Epidermal melanocyte (primary cell): ENCODE results near the gene AZU1.
A peak's percentile ranks its signal among the peaks of the same experiment; 100 is the strongest.
"Not testable (repeated sequence)": the region's sequence is repeated elsewhere in the genome, so short reads cannot be mapped to it uniquely, and the experiment has no call there.

Source experiments
- DNase-seq: peaks from one replicate; pipeline ENCODE4 v3.0.0; 2011; ENCODE audit warnings: low spot score; ENCODE audit not compliant: insufficient read length

AZU1 gene

DNA sequence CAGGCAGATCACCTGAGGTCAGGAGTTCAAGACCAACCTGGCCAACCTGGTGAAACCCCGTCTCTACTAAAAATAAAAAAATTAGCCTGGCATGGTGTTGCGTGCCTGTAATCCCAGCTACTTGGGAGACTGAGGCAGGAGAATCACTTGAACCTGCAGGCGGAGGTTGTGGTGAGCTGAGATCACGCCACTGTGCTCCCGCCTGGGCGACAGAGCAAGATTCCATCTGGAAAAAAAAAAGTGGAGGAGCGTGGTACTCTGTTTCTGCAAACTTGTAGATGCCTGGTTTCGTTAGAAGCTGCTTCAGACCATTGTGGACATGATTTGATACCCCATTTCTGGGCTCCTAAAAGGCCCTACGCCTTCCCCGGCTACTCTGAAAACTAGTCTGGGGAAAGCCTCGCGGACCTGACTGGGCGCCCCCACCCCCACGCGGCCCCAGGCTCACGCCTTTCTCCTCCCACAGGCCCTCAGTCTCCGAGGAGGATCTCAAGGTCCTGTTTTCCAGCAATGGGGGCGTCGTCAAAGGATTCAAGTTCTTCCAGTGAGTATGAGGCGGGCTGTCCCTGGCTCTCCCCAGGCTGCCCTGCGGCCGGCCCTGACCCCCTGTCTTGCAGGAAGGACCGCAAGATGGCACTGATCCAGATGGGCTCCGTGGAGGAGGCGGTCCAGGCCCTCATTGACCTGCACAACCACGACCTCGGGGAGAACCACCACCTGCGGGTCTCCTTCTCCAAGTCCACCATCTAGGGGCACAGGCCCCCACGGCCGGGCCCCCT lies 17.4 kb upstream of the AZU1 start:
- DNase-seq = peak; percentile 21

GRCh38 chr19:810883-811489 lies 16.7 kb upstream of the AZU1 start:
- DNase-seq = peak; percentile 16

DNA sequence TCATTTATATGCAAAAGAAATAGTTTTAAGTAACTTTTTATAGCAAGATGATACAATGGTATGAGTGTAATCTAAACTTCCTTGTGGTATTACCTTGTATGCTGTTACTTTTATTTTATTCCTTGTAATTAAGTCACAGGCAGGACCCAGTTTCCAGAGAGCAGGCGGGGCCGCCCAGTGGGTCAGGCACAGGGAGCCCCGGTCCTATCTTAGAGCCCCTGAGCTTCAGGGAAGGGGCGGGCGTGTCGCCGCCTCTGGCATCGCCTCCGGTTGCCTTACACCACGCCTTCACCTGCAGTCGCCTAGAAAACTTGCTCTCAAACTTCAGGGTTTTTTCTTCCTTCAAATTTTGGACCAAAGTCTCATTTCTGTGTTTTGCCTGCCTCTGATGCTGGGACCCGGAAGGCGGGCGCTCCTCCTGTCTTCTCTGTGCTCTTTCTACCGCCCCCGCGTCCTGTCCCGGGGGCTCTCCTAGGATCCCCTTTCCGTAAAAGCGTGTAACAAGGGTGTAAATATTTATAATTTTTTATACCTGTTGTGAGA lies 16.1 kb upstream of the AZU1 start:
- DNase-seq = peak; percentile 22

DNA sequence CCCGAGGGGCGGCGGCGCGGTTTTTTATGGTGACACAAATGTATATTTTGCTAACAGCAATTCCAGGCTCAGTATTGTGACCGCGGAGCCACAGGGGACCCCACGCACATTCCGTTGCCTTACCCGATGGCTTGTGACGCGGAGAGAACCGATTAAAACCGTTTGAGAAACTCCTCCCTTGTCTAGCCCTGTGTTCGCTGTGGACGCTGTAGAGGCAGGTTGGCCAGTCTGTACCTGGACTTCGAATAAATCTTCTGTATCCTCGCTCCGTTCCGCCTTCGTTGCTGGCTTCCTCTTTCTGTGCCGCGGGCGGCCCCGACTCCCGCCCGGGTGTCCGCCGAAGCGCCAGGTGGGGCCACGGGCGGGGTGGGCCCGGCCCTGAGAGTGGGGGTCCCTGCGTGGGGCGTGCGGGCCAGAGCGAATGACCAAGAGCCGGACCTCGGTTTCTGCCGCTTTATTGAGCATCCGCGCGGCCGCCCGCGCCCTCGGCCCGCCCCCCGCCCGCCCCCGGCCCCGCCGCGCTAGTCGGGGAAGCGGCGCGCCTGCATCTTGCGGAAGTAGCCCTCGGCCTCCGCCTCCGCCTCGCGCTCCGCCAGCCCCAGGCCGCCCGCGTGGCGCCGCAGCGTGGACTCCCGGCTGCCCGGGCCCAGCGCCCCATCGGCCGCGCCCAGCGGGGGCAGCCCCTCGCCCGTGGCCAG lies 15.4 kb upstream of the AZU1 start:
- DNase-seq = no peak

GRCh38 chr19:812747-813218 lies 14.9 kb upstream of the AZU1 start:
- DNase-seq = no peak

DNA sequence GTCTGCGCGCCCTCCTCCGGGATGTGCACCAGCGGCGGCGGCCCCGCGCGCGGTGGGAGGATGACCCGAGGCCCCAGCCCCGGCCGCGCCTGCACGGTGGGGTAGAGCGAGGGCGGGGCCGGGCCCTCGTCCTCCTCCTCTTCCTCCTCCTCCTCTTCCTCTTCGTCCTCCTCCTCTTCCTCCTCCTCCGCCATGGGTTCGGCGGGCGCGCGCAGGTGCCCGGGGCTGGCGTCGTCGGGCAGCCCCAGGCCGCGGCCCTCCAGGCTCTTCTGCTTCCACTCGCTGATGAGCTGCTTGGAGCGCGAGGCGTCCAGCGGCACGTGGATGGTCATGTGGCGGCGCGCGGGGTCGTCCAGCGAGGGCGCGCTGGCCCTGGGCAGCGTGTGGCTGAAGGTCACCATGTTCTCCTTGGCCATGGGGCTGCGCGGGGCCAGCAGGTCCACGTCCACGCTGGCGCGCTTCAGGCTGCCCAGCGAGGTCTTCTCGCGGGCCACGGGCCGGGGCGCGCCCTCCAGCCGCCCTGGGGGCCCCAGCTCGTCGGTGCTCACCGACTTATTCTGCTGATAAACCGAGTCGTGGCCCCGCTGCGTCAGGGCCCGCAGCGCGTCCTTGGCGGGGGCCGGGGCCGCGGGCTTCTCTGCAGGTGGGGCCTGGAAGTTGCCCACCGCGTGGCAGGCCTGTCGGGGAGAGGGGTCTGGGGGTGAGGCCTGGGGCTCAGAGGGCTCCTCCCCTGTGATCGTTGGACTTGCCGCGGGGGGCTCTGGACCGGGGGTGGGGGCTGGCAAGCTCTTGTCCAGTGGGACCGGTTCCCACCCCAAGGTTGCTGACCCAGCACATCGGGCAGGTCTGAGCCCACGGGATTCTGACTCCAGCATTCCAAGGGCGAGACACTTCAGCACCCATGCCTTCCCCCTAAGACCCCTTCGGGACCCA lies 14.2 kb upstream of the AZU1 start:
- DNase-seq = peak; percentile 23

GRCh38 chr19:814152-815078 lies 13.2 kb upstream of the AZU1 start:
- peak; percentile 17 for DNase-seq

- no peak for DNase-seq
Observed at GRCh38 chr19:815079-815774, 12.4 kb upstream of the AZU1 start.

DNA sequence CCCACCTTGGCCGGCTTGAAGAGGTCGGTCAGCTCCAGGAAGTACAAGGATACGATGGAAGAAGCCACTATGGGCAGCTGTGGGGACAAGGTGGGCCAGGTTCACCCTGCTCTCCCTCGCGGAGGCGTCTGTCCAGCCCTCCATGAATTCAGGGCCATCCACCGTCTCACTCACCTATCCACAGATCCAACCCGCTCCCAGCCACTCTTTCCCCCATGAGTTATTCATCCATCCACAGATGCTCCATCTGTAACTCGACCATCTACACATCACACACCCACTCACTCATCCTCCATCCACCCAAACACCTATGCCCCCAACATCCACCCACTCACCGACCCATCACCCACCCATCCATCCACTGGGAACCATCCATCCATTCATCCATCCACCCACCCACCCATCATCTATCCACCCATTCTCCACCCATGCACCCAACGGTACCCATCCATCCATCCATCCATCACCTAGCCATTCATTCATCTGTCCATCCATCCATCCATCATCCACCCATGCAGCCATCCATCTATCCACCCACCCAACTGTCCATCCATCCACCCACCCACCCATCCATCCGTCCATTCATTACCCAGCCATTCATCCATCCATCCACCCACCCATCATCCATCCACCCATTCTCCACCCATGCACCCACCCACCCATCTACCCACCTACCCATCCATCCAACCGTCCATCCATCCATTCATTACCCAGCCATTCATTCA lies 11.7 kb upstream of the AZU1 start:
- no peak for DNase-seq

- no peak for DNase-seq
Observed at GRCh38 chr19:816500-816857, 11.2 kb upstream of the AZU1 start.

GRCh38 chr19:820212-820611 lies 7.4 kb upstream of the AZU1 start:
- DNase-seq = not testable (repeated sequence)

- DNase-seq = no peak
Observed at GRCh38 chr19:821231-821824, 6.3 kb upstream of the AZU1 start.

GRCh38 chr19:821825-822503 lies 5.7 kb upstream of the AZU1 start, which contains the start of gene PLPPR3:
TSS of gene PLPPR3 (minus strand) at chr19:821955. CDS start at chr19:821559, 396 bp downstream.
- no peak for DNase-seq

DNA sequence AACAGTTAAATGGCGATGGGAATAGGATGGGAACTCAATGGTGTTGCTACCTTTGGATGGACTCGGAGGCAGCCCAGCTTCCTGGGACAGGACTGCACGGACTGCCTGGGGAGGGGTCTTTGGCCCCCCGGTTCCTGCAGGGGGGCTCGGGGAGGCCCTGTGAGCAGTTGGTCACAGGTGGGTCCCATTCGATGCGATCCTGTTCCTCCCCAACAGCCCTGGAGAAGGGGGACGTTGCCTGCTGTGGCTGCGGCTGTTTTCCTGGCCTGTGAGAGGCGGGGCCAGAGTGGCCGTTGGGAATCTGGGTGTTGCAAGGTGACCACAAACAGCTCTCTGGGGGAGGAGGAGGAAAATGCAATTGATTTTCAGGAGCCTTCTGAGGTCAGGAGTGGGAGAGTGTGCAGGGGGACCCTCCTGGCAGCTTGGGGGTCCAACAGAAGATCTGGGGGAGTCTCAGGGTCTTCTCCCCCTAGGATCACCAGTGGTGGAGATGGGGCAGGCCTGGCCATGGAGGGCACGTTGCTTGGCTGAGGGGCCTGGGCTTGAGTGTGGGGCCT lies 4.0 kb upstream of the AZU1 start:
- no peak for DNase-seq

GRCh38 chr19:824885-825284 lies 2.8 kb upstream of the AZU1 start:
- DNase-seq = no peak

- no peak for DNase-seq
Observed at GRCh38 chr19:825897-826644, 1.6 kb upstream of the AZU1 start.

DNA sequence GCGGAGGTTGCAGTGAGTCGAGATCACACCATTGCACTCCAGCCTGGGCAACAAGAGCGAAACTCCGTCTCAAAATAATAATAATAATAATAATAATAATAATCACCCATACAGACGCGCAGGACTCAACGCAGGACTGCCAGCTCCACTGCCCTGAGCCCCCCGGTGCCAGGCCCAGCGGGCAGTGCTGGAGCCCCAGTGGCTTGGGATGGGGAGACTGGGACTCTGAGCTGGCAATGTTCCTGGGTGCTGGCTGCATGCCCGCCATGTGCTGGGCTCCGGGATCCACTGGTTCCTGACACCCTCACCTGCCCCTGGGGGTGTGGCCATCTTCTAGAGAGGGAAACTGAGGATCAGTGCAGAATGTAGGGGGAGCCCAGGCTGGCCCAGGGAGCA lies 325 bp upstream of the AZU1 start:
- DNase-seq = no peak
